ENCODE data around the gene ADTRP.
"Not testable (repeated sequence)": the region's sequence is repeated elsewhere in the genome, so short reads cannot be mapped to it uniquely, and the experiment has no call there.

The ADTRP gene

DNA sequence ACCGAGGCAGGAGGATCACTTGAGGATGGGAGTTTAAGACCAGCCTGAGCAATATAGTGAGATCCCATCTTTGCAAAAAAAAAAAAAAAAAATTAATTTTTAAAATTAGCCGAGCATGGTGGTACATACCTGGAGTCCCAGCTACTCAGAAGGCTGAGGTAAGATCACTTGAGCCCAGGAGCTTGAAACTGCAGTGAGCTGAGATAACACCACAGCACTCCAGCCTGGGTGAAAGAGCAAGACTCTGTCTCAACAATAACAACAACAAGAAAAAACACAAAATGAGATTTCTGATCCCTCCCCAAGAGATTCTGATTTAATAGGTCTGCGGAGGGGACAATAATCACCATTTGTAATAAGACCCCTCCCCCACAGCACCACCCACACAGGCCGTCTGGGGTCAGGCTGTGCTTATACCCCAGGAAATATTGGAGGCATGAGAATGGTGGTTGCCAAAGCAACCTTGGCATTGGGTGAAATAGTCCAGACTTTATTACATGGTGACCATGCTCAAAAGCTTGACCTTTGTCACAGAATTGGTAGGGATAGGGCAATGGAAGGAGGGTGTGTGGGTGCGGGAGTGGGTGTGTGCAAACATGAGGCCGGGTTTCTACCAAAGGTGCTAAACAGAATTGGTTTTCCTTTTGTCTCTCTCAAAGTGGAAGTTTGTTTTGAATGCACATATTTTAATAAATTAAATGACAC lies 24.4 kb upstream of the ADTRP start:
- DNase-seq, result no peak

GRCh38 chr6:11800531-11800930 lies 21.9 kb upstream of the ADTRP start:
- DNase-seq, result not testable (repeated sequence)

- DNase-seq, result no peak
Observed at GRCh38 chr6:11798538-11798937, 19.9 kb upstream of the ADTRP start.

GRCh38 chr6:11798096-11798495 lies 19.5 kb upstream of the ADTRP start:
- no peak for DNase-seq

- DNase-seq, result no peak
Observed at GRCh38 chr6:11796829-11797228, 18.2 kb upstream of the ADTRP start.

- no peak for DNase-seq
Observed at GRCh38 chr6:11795403-11795802, 16.8 kb upstream of the ADTRP start.

GRCh38 chr6:11793277-11793676 lies 14.7 kb upstream of the ADTRP start:
- no peak for DNase-seq

- DNase-seq, result no peak
Observed at GRCh38 chr6:11791354-11792107, 12.9 kb upstream of the ADTRP start.

- no peak for DNase-seq
Observed at GRCh38 chr6:11789744-11790143, 11.1 kb upstream of the ADTRP start.

- DNase-seq, result no peak
Observed at GRCh38 chr6:11788043-11788442, 9.4 kb upstream of the ADTRP start.

DNA sequence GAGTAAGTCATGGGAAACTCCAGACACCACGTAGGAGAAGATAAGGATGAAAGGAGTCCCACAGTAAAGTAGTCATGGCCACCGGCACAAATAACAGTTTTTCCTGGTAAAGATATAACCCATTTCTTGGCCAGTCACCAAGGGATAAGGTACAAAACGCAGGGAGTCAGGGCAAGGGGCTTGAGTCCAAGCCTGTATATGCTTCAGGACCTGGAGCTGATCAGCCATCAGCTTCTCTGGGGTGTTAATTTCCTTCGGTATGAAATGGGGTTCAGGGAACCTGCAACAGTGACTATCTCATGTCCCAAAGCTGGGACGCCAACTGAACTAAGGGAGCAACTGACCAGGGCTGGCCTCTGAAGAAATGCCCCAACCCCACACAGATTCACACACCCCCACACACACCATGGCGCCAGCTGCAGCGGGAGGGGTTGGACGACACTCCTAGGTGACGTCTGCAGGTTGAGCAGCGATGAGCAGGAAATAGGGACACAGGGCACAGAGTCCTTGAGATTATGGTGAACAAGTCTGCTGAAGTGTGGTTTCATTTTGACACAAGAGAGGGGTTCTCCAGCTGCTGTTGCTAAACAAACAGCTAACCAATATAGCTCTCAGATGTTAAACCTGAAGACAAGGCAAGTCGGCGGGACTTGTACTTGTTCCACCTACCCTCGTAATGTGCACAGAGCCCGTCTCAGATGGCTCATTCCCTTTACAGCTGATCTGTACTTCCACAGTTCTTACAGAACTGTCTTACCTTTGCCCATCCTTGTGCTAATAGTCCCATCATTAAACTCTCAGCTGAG lies 7.4 kb upstream of the ADTRP start:
- no peak for DNase-seq

GRCh38 chr6:11785415-11785773 lies 6.8 kb upstream of the ADTRP start:
- no peak for DNase-seq

GRCh38 chr6:11784341-11784740 lies 5.7 kb upstream of the ADTRP start:
- DNase-seq, result no peak

DNA sequence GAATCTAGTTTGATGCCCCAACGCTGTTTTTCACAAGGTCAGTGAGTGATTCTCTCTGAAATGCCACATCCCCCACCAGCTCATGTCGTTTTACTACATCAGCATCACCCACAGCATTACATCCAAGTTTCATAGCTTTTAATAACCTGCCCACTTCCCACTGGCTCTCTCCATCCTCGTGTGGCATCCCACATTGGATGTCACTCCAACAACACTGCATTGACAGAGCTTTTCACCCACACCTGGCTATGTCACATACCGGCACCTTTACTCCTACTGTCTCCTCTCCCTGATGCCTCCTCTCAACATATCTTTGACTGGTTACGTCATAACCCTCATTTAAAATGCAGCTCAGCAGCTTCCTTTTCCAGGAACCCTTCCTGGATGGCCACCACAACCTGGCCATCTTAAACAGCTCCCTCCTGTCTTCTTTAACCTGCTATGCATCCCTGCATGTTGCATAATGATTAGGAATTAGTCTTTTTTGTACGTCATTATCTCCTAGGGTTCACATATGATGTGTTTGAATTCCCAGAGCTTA lies 5.0 kb upstream of the ADTRP start:
- DNase-seq, result no peak

GRCh38 chr6:11782524-11782923 lies 3.9 kb upstream of the ADTRP start:
- no peak for DNase-seq

DNA sequence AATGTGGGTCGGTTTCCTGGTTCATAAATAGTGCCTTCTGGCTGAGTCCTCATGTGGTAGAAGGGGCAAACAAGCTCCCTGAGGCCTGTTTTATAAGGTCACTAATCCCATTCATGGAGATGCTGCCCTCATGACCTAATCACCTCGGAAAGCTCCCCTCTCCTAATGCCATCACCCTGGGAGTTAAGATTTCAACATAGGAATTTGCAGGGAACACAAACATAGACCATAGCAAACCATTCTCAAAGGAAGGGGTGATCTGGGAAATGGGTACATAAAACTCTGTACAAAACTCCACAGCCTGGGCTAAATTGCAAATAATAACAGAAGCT lies 1.5 kb upstream of the ADTRP start:
- DNase-seq, result no peak

DNA sequence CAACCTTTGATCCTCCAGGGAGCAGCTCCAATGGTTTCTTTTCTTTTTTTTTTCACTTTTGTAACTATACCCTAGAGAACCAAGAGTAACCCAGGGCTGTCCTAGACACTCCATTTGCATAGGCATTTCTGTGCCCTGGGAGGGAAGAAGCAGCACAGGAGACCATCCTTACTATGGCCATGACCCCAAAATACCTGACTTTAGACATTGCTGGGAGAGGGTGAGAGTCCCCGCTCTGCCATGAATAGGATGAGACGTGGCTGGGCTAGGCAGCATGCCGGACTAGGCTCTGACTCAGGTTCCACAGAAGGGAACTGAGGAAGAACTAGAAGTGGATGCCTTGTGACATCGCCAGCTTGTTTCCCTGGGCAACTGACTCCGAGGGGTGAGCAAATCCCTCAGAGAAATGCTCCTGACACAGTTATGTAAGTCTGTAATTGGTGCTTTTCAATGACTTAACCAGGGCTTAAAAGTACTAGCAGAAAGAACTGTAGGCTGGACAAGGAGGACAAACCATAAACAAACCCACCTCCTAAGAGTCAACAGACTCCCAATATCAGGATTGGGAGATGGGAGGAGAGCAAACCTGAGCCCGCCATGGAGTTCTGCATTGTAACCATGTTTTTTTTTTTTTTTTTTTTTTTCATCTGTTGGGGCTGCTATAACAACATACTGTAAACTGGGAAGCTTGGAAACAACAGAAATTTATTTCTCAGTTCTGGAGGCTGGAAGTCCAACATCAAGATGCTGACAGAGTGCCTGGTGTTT lies 910 bp upstream of the ADTRP start:
- peak; percentile 96 for DNase-seq

DNA sequence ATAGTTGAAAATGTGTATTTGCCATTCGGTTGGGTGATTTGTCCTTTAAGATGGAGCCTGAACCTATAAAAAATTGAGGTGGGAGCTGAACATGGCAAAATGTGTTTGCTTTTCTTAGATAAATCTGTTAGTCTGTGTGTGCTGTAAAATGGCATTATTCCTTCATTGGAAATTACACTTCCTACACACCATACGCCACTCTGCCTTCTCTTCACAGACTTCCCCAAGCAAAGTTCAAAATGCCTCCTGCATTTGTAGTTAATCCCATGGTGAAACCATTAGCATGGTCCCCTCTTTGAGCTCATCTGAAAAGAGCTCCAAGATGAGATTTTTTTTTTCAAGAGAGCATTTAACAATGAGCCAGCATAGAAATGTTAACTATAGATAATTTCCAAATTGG lies 567 bp downstream of the ADTRP start:
- DNase-seq, result no peak

DNA sequence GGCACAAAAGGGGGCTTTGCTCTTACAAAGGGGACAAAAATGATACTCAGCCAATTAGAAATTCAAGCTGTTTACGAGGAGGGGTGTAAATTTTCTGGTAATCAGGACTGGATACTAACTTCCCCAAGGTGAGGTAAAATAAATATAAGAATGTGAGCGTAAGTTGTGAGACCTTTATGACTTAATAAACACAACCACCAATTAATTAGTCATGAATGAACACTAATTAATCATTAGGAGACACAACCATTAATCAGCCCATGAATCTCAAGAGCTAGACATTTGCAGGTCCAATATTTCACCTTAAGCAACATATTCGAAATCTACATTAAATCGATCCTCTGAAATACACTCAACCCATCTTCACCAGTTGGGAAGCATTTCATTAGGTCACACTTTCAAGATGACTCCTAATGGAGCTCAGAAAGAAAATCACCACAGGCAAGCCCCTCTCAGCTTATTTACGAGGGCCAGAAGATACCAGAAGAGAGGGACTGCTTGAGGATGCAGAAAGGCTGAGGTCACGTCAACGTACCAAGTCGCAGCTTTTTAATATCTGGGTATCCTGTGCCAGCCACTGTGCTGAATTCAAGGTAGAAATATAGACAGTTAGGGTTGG lies 2.7 kb downstream of the ADTRP start:
- no peak for DNase-seq

- DNase-seq, result peak; percentile 89
Observed at GRCh38 chr6:11774426-11774825, 4.2 kb downstream of the ADTRP start.

DNA sequence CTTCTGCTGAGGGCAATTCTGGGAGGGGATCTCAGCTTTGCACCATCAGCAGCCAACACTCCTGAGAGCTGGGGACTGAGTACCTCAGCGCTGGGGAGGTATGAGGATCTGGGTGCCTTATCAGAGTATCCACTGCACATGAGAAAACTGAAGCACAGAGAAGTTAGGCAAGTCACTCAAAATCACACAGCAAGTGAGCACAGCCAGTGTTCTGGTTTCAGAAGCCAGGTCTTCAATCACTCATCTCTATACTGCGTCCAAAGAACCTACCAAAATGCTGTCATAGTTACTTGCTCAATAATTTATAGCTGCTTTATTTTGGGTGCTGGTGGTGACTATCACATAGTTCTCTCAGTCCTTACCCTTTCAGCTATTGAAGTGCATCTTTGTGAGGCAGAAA lies 5.0 kb downstream of the ADTRP start:
- DNase-seq, result no peak

- no peak for DNase-seq
Observed at GRCh38 chr6:11773013-11773412, 5.6 kb downstream of the ADTRP start.

Measured in inflammatory macrophage treated with lipopolysaccharide for 4 hours (primary cell).